Measurements from ENCODE around the gene CCDC174. TPM values are rescaled to one million over a fixed set of nuclear protein-coding genes. Genes with fewer than 3 reads are reported as not detected.

The CCDC174 gene
- total and polyA plus RNA-seq, 2 of the 4 experiments (the other 2 are of a cell fraction): 5.9 to 9.6 TPM

DNA sequence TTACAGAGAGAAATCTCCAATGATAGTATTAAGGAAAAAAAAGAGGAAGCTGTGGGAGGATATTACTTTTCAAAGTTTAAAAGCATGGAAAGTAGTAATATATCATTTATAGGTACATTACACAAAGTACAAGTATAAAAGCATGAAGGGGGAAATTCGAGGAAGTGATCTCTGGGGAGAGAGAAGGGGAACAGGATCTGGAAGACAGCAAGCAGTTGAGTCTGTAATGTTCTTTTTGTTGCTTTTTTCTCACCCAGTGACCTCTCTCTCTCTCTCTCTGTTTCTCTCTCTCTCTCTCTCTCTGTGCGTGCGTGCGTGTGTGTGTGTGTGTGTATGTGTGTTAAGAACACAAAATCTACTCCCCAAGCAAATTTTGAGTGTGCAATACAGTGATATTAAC lies 33.6 kb downstream of the CCDC174 start:
- Histone ChIP-seq H4K20me1 (ENCODE audit: insufficient read depth, low read length) (no peaks in the 10 kb centered on the region), H2BK15ac (ENCODE audit: low read depth, low read length) (no peak overlapping the region), H3K79me1 (ENCODE audit: low read depth in 1 of 2, low read length in 2 of 2) (no peaks in the 10 kb centered on the region), H2AK9ac (replicated peaks; ENCODE audit: low read depth, low read length, poor library complexity) (no peak overlapping the region), H3K23ac (ENCODE audit: low read depth, low read length) (no peak overlapping the region), H3K36me3 (ENCODE audit: control insufficient read depth, insufficient read depth, low read length) (no peaks in the 10 kb centered on the region), H3K4me1 (ENCODE audit: control insufficient read depth, insufficient read depth, low read length) (no peaks in the 10 kb centered on the region), H2BK120ac (ENCODE audit: low read depth, low read length) (no peak overlapping the region), H3K27ac (ENCODE audit: insufficient read depth, low read length) (no peak overlapping the region), H3K4me2 (ENCODE audit: low read depth, low read length) (no peak overlapping the region), H3K9ac (ENCODE audit: low read depth, low read length) (no peak overlapping the region), H4K8ac (ENCODE audit: low read depth in 2 of 2, low read length in 2 of 2) (no peak overlapping the region), H2BK5ac (ENCODE audit: low read depth, low read length, poor library complexity, severe bottlenecking) (no peak overlapping the region), H3K56ac (ENCODE audit: extremely low read depth, insufficient read depth, low read length) (no peak overlapping the region), H2AFZ (replicated peaks; ENCODE audit: low read length, poor library complexity) (no peak overlapping the region), H3K4ac (ENCODE audit: low read depth, low read length) (no peak overlapping the region), H4K5ac (ENCODE audit: low read depth, low read length) (no peak overlapping the region), H3K27me3 (ENCODE audit: control insufficient read depth, insufficient read depth, low read length) (peaks cover 9% of the 10 kb centered on the region), H2BK20ac (ENCODE audit: low read depth, low read length) (no peak overlapping the region), H4K91ac (ENCODE audit: insufficient read depth, low read depth, low read length) (no peak overlapping the region), H2AK5ac (ENCODE audit: low read depth, low read length) (no peak overlapping the region), H3K9me3 (ENCODE audit: control insufficient read depth, insufficient read depth, low read length) (no peaks in the 10 kb centered on the region), H3K14ac (replicated peaks; ENCODE audit: low read depth, low read length) (no peak overlapping the region), H3K18ac (ENCODE audit: low read depth, low read length) (no peak overlapping the region), H3K9me1 (ENCODE audit: insufficient read depth, low read length) (no peaks in the 10 kb centered on the region), H3K4me3 (ENCODE audit: insufficient read depth, low read depth, low read length) (no peak overlapping the region)
- intact Hi-C loops (cut with micrococcal nuclease) (no loop called here), in situ Hi-C loops (cut with MboI; ENCODE audit: low sequenced_read_pairs) (no loop called here), dilution Hi-C loops (cut with HindIII; ENCODE audit: low sequenced_read_pairs, unreplicated experiment) (no loop called here)
- ChIA-PET POLR2A (ENCODE audit: unreplicated experiment) (no interaction called here), CTCF (no interaction called here)
- WGBS, 2 experiments (ENCODE audit: extremely low coverage in 2 of 2, insufficient read length in 1 of 2): no CpG with 5 or more reads among the region's 4 CpGs
- BruUV-seq (replicated peaks): no TSS peak
- ATAC-seq (ENCODE audit: low read depth) (no peak), DNase-seq (no peak)
- no peak for TF ChIP-seq POLR2A (IDR thresholded peaks at IDR 0.05; ENCODE audit: low read depth, low read length)
- no peak for TF ChIP-seq RAD21 (IDR thresholded peaks at IDR 0.05; ENCODE audit: low read length)
- TF ChIP-seq RCOR1 (IDR thresholded peaks at IDR 0.05; ENCODE audit: insufficient replicate concordance, low read length): no peak
- TF ChIP-seq, protein P1, sequence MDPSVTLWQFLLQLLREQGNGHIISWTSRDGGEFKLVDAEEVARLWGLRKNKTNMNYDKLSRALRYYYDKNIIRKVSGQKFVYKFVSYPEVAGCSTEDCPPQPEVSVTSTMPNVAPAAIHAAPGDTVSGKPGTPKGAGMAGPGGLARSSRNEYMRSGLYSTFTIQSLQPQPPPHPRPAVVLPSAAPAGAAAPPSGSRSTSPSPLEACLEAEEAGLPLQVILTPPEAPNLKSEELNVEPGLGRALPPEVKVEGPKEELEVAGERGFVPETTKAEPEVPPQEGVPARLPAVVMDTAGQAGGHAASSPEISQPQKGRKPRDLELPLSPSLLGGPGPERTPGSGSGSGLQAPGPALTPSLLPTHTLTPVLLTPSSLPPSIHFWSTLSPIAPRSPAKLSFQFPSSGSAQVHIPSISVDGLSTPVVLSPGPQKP (IDR thresholded peaks at IDR 0.05; ENCODE audit: borderline replicate concordance, low read depth, low read length): no peak
- TF ChIP-seq NFE2L2 (IDR thresholded peaks at IDR 0.05; ENCODE audit: low read depth, low read length): no peak
- no peak for TF ChIP-seq MAZ (IDR thresholded peaks at IDR 0.05; ENCODE audit: borderline replicate concordance, low read depth, low read length)
- TF ChIP-seq, protein P2, sequence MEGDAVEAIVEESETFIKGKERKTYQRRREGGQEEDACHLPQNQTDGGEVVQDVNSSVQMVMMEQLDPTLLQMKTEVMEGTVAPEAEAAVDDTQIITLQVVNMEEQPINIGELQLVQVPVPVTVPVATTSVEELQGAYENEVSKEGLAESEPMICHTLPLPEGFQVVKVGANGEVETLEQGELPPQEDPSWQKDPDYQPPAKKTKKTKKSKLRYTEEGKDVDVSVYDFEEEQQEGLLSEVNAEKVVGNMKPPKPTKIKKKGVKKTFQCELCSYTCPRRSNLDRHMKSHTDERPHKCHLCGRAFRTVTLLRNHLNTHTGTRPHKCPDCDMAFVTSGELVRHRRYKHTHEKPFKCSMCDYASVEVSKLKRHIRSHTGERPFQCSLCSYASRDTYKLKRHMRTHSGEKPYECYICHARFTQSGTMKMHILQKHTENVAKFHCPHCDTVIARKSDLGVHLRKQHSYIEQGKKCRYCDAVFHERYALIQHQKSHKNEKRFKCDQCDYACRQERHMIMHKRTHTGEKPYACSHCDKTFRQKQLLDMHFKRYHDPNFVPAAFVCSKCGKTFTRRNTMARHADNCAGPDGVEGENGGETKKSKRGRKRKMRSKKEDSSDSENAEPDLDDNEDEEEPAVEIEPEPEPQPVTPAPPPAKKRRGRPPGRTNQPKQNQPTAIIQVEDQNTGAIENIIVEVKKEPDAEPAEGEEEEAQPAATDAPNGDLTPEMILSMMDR (conservative IDR thresholded peaks at IDR 0.05; ENCODE audit: low read depth, low read length): no peak
- TF ChIP-seq RFX5 (IDR thresholded peaks at IDR 0.05; ENCODE audit: low read depth, low read length): no peak
- no peak for TF ChIP-seq SMC3 (IDR thresholded peaks at IDR 0.05; ENCODE audit: low read depth, low read length)
- no peak for TF ChIP-seq CHD1 (IDR thresholded peaks at IDR 0.05; ENCODE audit: low read depth, low read length)

All from IMR-90 (cell line).